Bone marrow (tissue), 2 donors: ENCODE measurements around the gene BNIP5.

Experiments
- DNase-seq, 2 donors: peaks; one replicate each; lab custom pipeline; 2025; lab: John Stamatoyannopoulos, UW

BNIP5 gene

GRCh38 chr6:36336779-36337241 lies at the start of gene BNIP5:
Gene BNIP5 (minus strand): TSS chr6:36336888. CDS start chr6:36330690, 6,198 bp downstream.
- no peak for DNase-seq

- DNase-seq, result no peak
Observed at GRCh38 chr6:36384095-36384494, 47.4 kb upstream of the BNIP5 start.

GRCh38 chr6:36383606-36384005 lies 46.9 kb upstream of the BNIP5 start:
- DNase-seq, result no peak

- no peak for DNase-seq
Observed at GRCh38 chr6:36382976-36383375, 46.3 kb upstream of the BNIP5 start.

GRCh38 chr6:36381502-36382389 lies 45.1 kb upstream of the BNIP5 start:
- DNase-seq, result no peak

- DNase-seq, result no peak
Observed at GRCh38 chr6:36380166-36380565, 43.5 kb upstream of the BNIP5 start.

- no peak for DNase-seq
Observed at GRCh38 chr6:36378936-36379335, 42.2 kb upstream of the BNIP5 start.

GRCh38 chr6:36378243-36378920 lies 41.7 kb upstream of the BNIP5 start:
- DNase-seq, result no peak

- no peak for DNase-seq
Observed at GRCh38 chr6:36377594-36377993, 40.9 kb upstream of the BNIP5 start.

GRCh38 chr6:36376742-36377141 lies 40.1 kb upstream of the BNIP5 start:
- no peak for DNase-seq

GRCh38 chr6:36376183-36376582 lies 39.5 kb upstream of the BNIP5 start:
- DNase-seq, result no peak

GRCh38 chr6:36375644-36376155 lies 39.0 kb upstream of the BNIP5 start:
- no peak for DNase-seq

- no peak for DNase-seq
Observed at GRCh38 chr6:36374972-36375371, 38.3 kb upstream of the BNIP5 start.

GRCh38 chr6:36374194-36374593 lies 37.5 kb upstream of the BNIP5 start:
- DNase-seq, result no peak

- no peak for DNase-seq
Observed at GRCh38 chr6:36373368-36374019, 36.8 kb upstream of the BNIP5 start.

- DNase-seq, result no peak
Observed at GRCh38 chr6:36372088-36372487, 35.4 kb upstream of the BNIP5 start.

- DNase-seq, result no peak
Observed at GRCh38 chr6:36371211-36371610, 34.5 kb upstream of the BNIP5 start.

GRCh38 chr6:36370638-36371037 lies 34.0 kb upstream of the BNIP5 start:
- no peak for DNase-seq

- DNase-seq, result no peak
Observed at GRCh38 chr6:36368921-36369865, 32.5 kb upstream of the BNIP5 start.

GRCh38 chr6:36368421-36368820 lies 31.7 kb upstream of the BNIP5 start:
- DNase-seq, result no peak

- DNase-seq, result no peak
Observed at GRCh38 chr6:36367743-36368142, 31.1 kb upstream of the BNIP5 start.
